OCI-LY3 (cell line): ENCODE measurements around the gene PEPD.

Source experiments
- CTCF ChIP-seq: fragments of 200-600, 300-600 bp; sonication (generic); IDR thresholded peaks from 2 replicates; pipeline ENCODE4 v1.5.1; 2014; ENCODE audit warnings: antibody characterized with exemption, low read length, low read depth
- EZH2phosphoT487 ChIP-seq: fragments of 200-600 bp; shearing (Covaris generic); IDR thresholded peaks from 2 replicates; pipeline ENCODE4 v1.6.1; 2018; ENCODE audit warnings: antibody characterized with exemption, mixed run types, low read depth

GRCh38 chr19:33484226-33484774 is 37.3 kb downstream of the PEPD start:
- TF ChIP-seq EZH2phosphoT487 (no peak), CTCF (no peak)
